ENCODE data around the gene PLTP.
A peak's percentile ranks its signal among the peaks of the same experiment; 100 is the strongest.

PLTP gene

GRCh38 chr20:45890985-45891983, 20.7 kb downstream of the PLTP start, which contains the start of the genes CTSA and NEURL2:
TSS of gene CTSA (plus strand) at chr20:45891335. CDS start at chr20:45891569, 234 bp downstream.
TSS of gene NEURL2 (minus strand) at chr20:45891208. CDS start at chr20:45890991, 217 bp downstream.
- in situ Hi-C loops (cut with MboI; ENCODE audit: low pct_unique_long_range_greater_than_20kb, low sequenced_read_pairs, unreplicated experiment) = no loop called here
- no peak for TF ChIP-seq CTCF (IDR thresholded peaks at IDR 0.05; ENCODE audit: extremely low read depth, insufficient read depth, missing control alignments)
- peak; percentile 99 for DNase-seq (ENCODE audit: low spot score)

DNA sequence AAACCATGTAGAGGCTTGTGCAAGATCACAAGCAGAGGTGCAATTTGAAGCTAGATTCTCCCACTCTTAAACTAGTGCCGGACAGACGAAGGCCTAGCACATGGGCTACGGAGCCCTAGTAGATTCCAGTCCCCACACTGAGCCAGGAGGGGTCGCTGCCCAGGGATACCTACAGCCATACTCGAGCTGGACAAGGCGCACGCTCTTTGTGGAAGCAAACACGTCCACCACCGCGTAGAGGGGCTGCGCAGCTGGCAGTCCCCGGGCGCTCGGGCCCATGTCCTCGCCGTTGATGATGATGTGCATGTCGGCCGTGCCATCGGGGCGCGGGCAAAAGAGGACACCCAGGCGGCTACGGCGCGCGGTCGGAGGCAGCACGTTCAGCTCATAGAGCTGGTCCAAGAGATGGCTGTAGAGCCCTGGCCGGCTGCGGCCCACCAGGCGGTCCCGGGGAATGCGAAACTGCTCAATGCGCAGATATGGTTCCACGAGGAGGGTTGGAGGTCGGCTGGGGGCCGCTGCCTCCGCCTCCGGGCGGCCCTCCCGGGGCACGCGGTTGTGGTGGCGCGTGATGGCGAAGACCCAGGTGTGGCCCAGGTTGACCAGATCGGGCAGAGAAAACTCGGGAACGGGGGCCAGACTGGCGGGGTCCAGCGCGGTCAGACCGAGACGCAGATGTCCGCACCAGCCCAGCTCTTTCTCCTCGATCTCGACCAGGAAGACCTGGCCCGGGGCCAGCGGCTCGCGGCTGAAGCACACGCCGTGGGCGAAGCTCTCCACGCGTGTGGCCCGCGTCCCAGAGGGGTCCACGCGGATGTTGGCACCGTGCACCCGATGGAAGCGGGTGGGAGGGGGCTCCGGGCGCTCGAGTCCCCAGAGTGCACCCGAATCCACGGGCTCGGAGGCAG, 21.6 kb downstream of the PLTP start:
- in situ Hi-C loops (cut with MboI; ENCODE audit: low pct_unique_long_range_greater_than_20kb, low sequenced_read_pairs, unreplicated experiment) = no loop called here
- TF ChIP-seq CTCF (IDR thresholded peaks at IDR 0.05; ENCODE audit: extremely low read depth, insufficient read depth, missing control alignments) = peak; percentile 66
- DNase-seq (ENCODE audit: low spot score) = peak; percentile 73

GRCh38 chr20:45888681-45889080, 23.3 kb downstream of the PLTP start:
- no peak for DNase-seq (ENCODE audit: low spot score)
- no peak for TF ChIP-seq CTCF (IDR thresholded peaks at IDR 0.05; ENCODE audit: extremely low read depth, insufficient read depth, missing control alignments)
- in situ Hi-C loops (cut with MboI; ENCODE audit: low pct_unique_long_range_greater_than_20kb, low sequenced_read_pairs, unreplicated experiment) = no loop called here

GRCh38 chr20:45887346-45887715, 24.6 kb downstream of the PLTP start, which contains the start of gene SPATA25:
TSS of gene SPATA25 (minus strand) at chr20:45887622. CDS start at chr20:45887590, 32 bp downstream.
- in situ Hi-C loops (cut with MboI; ENCODE audit: low pct_unique_long_range_greater_than_20kb, low sequenced_read_pairs, unreplicated experiment) = no loop called here
- DNase-seq (ENCODE audit: low spot score) = no peak
- TF ChIP-seq CTCF (IDR thresholded peaks at IDR 0.05; ENCODE audit: extremely low read depth, insufficient read depth, missing control alignments) = no peak

DNA sequence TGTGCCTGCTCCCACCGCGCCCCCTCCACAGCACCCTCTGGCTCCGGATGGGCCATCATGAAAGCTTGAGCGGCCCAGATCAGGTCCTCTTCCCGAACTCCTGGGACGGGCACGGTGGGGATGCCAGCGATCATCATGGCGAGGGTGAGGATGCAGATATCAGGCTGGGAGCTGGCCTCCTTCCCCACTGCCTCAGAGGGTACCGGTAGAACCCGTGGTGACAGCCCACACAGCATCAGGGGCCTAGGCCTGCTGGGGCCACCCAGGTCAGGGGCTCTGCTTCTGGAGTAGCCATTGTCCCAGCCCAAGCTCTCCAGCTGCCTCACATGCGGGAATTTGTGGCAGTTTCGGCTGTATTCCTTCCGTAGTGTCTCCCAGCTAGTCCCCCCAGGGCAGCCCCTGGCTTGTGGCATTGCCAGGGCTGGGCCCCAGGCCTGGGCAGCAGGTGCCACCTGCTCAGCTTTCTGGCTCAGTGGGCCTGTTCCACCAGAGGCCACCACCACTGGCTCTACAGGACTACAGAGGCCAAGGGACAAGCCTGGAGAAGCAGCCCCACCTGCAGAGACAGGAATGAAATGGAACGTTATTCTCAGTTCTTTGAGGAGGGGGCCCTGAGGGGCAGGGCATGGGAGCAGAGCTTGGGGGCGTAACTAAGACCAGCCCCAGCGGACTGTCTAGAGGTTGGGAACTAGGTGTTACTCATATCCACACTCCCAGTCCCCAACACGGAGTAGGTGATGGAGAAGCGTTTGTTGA, 25.2 kb downstream of the PLTP start:
- no peak for TF ChIP-seq CTCF (IDR thresholded peaks at IDR 0.05; ENCODE audit: extremely low read depth, insufficient read depth, missing control alignments)
- in situ Hi-C loops (cut with MboI; ENCODE audit: low pct_unique_long_range_greater_than_20kb, low sequenced_read_pairs, unreplicated experiment) = no loop called here
- no peak for DNase-seq (ENCODE audit: low spot score)
